GM23338 (cell line): ENCODE measurements around the gene NUP98. TPM values are rescaled to one million over a fixed set of nuclear protein-coding genes. Genes with fewer than 3 reads are reported as not detected.

ENCODE experiments used
- ATAC-seq: fragments of 200-7000 bp; cut with Tn5 transposase; 3 replicates; pipeline ENCODE4 v1.9.1; 2020
- DNase-seq: peaks from one replicate; pipeline ENCODE4 v3.0.0-alpha.2; 2015; ENCODE audit warnings: low spot score
- H2AFZ ChIP-seq: fragments of 200-600 bp; sonication (generic); 2 replicates; pipeline ENCODE4 v1.8.0; 2016; ENCODE audit warnings: antibody characterized with exemption, mild to moderate bottlenecking, moderate library complexity
- H3F3A ChIP-seq: fragments of 200-600 bp; sonication (generic); replicated peaks from 2 replicates; pipeline ENCODE4 v1.8.0; 2017; ENCODE audit warnings: antibody characterized with exemption, mixed run types, low read depth
- H3K27ac ChIP-seq: fragments of 200-600 bp; sonication (generic); 2 replicates; pipeline ENCODE4 v1.6.1; 2016; ENCODE audit warnings: low read depth
- H3K27me3 ChIP-seq: fragments of 200-600 bp; sonication (generic); 2 replicates; pipeline ENCODE4 v1.8.0; 2016; ENCODE audit warnings: mild to moderate bottlenecking, mixed run types, moderate library complexity; ENCODE audit not compliant: insufficient read depth
- H3K36me3 ChIP-seq: fragments of 200-600 bp; sonication (generic); 2 replicates; pipeline ENCODE4 v1.8.0; 2016; ENCODE audit warnings: mild to moderate bottlenecking; ENCODE audit not compliant: insufficient read depth
- H3K4me1 ChIP-seq: fragments of 200-600 bp; sonication (generic); 2 replicates; pipeline ENCODE4 v1.8.0; 2016; ENCODE audit warnings: mild to moderate bottlenecking, moderate library complexity; ENCODE audit not compliant: insufficient read depth
- H3K4me2 ChIP-seq: fragments of 200-600 bp; sonication (generic); 2 replicates; pipeline ENCODE4 v1.7.1; 2017; ENCODE audit warnings: mixed run types
- H3K4me3 ChIP-seq: fragments of 200-600 bp; sonication (generic); 2 replicates; pipeline ENCODE4 v1.6.1; 2016; ENCODE audit warnings: mixed run types
- H3K79me2 ChIP-seq: fragments of 200-600 bp; sonication (generic); replicated peaks from 2 replicates; pipeline ENCODE4 v1.8.0; 2017; ENCODE audit warnings: mild to moderate bottlenecking; ENCODE audit not compliant: insufficient read depth
- H3K9me2 ChIP-seq: fragments of 200-600 bp; sonication (generic); 2 replicates; pipeline ENCODE4 v1.8.0; 2017; ENCODE audit not compliant: insufficient read depth
- H4K20me1 ChIP-seq: fragments of 200-600 bp; sonication (generic); replicated peaks from 2 replicates; pipeline ENCODE4 v1.8.0; 2017; ENCODE audit warnings: mild to moderate bottlenecking; ENCODE audit not compliant: insufficient read depth
- H3K27ac Mint-ChIP-seq: 2 replicates; pipeline ENCODE4 v1.8.0; 2020; ENCODE audit warnings: inconsistent platforms, mild to moderate bottlenecking, moderate library complexity, mixed read lengths
- H3K27me3 Mint-ChIP-seq: 3 replicates; pipeline ENCODE4 v1.8.0; 2022; ENCODE audit warnings: low read depth, mild to moderate bottlenecking, moderate library complexity, mixed read lengths, inconsistent platforms; ENCODE audit not compliant: insufficient read depth, poor library complexity
- H3K36me3 Mint-ChIP-seq: 3 replicates; pipeline ENCODE4 v1.8.0; 2021; ENCODE audit warnings: low read depth, mild to moderate bottlenecking, inconsistent platforms, moderate library complexity, mixed read lengths
- H3K4me1 Mint-ChIP-seq: 3 replicates; pipeline ENCODE4 v1.8.0; 2020; ENCODE audit warnings: mild to moderate bottlenecking, inconsistent platforms, mixed read lengths
- H3K4me3 Mint-ChIP-seq: 3 replicates; pipeline ENCODE4 v1.8.0; 2021; ENCODE audit warnings: moderate library complexity, mild to moderate bottlenecking, inconsistent platforms, mixed read lengths
- H3K9me3 Mint-ChIP-seq: 3 replicates; pipeline ENCODE4 v1.8.0; 2020; ENCODE audit warnings: moderate library complexity, mild to moderate bottlenecking, inconsistent platforms, mixed read lengths
- CREB1 ChIP-seq: fragments of 250-450 bp; sonication (Bioruptor Pico); IDR thresholded peaks from 2 replicates; pipeline ENCODE4 v1.5.0; 2020; ENCODE audit warnings: low read depth, mild to moderate bottlenecking, moderate library complexity
- ETS1 ChIP-seq: IDR thresholded peaks from 2 replicates; pipeline ENCODE4 v1.6.1; 2016; ENCODE audit warnings: antibody characterized with exemption
- EZH2 ChIP-seq: fragments of 200-600 bp; sonication (generic); IDR thresholded peaks from one replicate; pipeline ENCODE4 v1.8.0; 2017; ENCODE audit warnings: antibody characterized with exemption, mild to moderate bottlenecking, low read depth; ENCODE audit not compliant: unreplicated experiment
- EZH2phosphoT487 ChIP-seq: fragments of 200-600 bp; sonication (generic); IDR thresholded peaks from one replicate; pipeline ENCODE4 v1.8.1; 2018; ENCODE audit warnings: antibody characterized with exemption; ENCODE audit not compliant: unreplicated experiment
- JUNB ChIP-seq: IDR thresholded peaks from one replicate; pipeline ENCODE4 v1.6.1; 2016; ENCODE audit warnings: antibody characterized with exemption; ENCODE audit not compliant: unreplicated experiment
- NANOG ChIP-seq: IDR thresholded peaks from 2 replicates; pipeline ENCODE4 v1.6.1; 2016; ENCODE audit warnings: antibody characterized with exemption, borderline replicate concordance
- POLR2AphosphoS5 ChIP-seq: IDR thresholded peaks from 2 replicates; pipeline ENCODE4 v1.6.1; 2016; ENCODE audit warnings: antibody characterized with exemption, low read depth
- REST ChIP-seq: IDR thresholded peaks from one replicate; pipeline ENCODE4 v1.6.1; 2018; ENCODE audit warnings: antibody characterized with exemption; ENCODE audit not compliant: unreplicated experiment
- ZNF114 ChIP-seq: fragments of 250-450 bp; sonication (Bioruptor Pico); IDR thresholded peaks from 2 replicates; pipeline ENCODE4 v1.5.0; 2020; ENCODE audit warnings: mild to moderate bottlenecking, moderate library complexity
- ZNF462 ChIP-seq: fragments of 250-450 bp; sonication (Bioruptor Pico); IDR thresholded peaks from 2 replicates; pipeline ENCODE4 v1.5.0; 2020; ENCODE audit warnings: mild to moderate bottlenecking, moderate library complexity
- polyA plus RNA-seq: library from polyadenylated mRNA; unstranded; fragments of >200 nt; fragmentation: Nextera tagmentation; extraction: Ambion mirVana; gene quantifications from 2 replicates; pipeline ENCODE4 v1.2.1, GENCODE V29; 2016
- total RNA-seq: library from RNA; depleted of rRNA; stranded (reverse); fragments of >200 nt; shearing (Covaris generic); gene quantifications from 2 replicates; pipeline ENCODE4 v1.2.3, GENCODE V29; 2014

The NUP98 gene
- total and polyA plus RNA-seq, 2 experiments from 2014 or later, result 23.9 to 174 TPM

- TF ChIP-seq ZNF462, result no peak
Observed at GRCh38 chr11:3753110-3753509, 44.2 kb downstream of the NUP98 start (continued).

- H3K4me3 Mint-ChIP-seq, result no peak overlapping the region
- no peak overlapping the region for H3K4me3 ChIP-seq
- H3K4me1 ChIP-seq, result no peaks in the 10 kb centered on the region
- H3K27ac ChIP-seq, result no peak overlapping the region
- no peak overlapping the region for H3K27ac Mint-ChIP-seq
- no peaks in the 10 kb centered on the region for H3K9me2 ChIP-seq
- ATAC-seq (no peak), DNase-seq (no peak)
- H2AFZ ChIP-seq, result no peak overlapping the region
- peaks cover 2% of the 10 kb centered on the region for H3K79me2 ChIP-seq
- peaks cover 66% of the 10 kb centered on the region for H3K36me3 ChIP-seq
- H3K27me3 ChIP-seq, result no peaks in the 10 kb centered on the region
- no peak overlapping the region for H3K4me2 ChIP-seq
- peaks cover 2% of the 10 kb centered on the region for H3K27me3 Mint-ChIP-seq
- H3F3A ChIP-seq, result no peaks in the 10 kb centered on the region; the same call in 1 of the 2 replicates
- H3K4me1 Mint-ChIP-seq, result no peaks in the 10 kb centered on the region
- peaks cover 72% of the 10 kb centered on the region for H3K36me3 Mint-ChIP-seq
- H4K20me1 ChIP-seq, result peaks cover 23% of the 10 kb centered on the region
- H3K9me3 Mint-ChIP-seq, result no peaks in the 10 kb centered on the region
- TF ChIP-seq NANOG (no peak), JUNB (no peak), POLR2AphosphoS5 (no peak), REST (no peak), EZH2 (no peak), ETS1 (no peak), ZNF114 (no peak), EZH2phosphoT487 (no peak), CREB1 (CRISPR knock-in tag) (no peak)
Observed at GRCh38 chr11:3747704-3748103, 49.6 kb downstream of the NUP98 start.
